Cerebellar nuclear complex (tissue), 1 donor: ENCODE measurements around the gene WIPF1.

Source experiments
- DNase-seq, 2 experiments: peaks; one replicate each; lab custom pipeline; 2025; lab: John Stamatoyannopoulos, UW

Gene WIPF1, protein sequence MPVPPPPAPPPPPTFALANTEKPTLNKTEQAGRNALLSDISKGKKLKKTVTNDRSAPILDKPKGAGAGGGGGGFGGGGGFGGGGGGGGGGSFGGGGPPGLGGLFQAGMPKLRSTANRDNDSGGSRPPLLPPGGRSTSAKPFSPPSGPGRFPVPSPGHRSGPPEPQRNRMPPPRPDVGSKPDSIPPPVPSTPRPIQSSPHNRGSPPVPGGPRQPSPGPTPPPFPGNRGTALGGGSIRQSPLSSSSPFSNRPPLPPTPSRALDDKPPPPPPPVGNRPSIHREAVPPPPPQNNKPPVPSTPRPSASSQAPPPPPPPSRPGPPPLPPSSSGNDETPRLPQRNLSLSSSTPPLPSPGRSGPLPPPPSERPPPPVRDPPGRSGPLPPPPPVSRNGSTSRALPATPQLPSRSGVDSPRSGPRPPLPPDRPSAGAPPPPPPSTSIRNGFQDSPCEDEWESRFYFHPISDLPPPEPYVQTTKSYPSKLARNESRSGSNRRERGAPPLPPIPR

DNA sequence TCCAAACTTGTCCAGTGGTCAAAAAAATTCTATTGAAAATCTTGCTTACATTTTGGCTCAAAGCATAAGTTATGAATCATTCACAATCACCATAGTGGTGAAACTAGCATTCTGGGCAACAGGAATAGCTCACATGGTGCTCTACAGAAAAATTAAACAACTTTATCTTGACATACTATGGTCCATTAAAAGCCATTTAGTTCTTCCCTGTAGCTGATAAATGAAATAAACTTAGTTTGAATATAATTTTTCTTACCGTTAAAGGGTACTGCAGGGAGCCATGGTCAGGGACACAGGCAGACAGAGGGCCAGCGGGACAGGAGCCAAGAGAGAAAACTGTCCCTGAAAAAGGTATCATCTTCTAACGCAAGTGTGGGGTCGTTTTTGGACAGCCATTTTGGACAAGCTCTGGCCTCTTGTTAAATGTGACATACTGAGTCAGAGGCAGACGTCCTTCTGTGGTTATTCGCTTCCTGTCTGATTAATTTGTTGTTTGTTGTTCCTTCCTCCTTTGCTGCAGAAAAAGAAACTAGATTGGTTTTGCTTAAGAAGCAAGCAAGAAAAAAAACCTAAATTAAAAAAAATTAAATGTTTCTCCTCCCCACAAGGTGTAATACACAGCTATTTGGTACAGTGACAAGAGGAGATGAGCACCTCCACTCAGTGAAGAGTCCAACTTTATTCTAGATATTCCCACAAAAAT, at the start of gene WIPF1:
Gene WIPF1, minus strand, starts transcription at position 460 of the 703 bp plus-strand sequence. CDS start 12,231 bp downstream, outside the sequence.
- DNase-seq = no peak

DNA sequence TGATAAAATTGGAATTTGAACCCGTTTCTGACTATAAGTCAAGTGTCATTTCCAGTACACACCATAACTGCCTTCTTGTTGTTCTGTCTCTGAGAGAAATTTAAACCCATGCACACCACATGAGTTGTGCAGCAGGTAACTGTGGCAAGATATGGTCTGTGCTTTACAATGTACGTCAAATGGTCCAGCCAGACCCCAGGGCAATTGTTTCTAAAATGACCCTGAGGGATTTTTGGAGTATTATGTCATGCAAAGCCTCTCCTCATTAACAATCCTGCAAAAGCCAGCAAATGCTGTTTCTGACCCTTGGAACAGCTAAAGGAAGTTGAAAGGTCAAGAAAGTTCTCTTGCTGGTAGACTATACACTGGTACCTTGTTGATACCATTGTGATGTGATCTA, 47.7 kb upstream of the WIPF1 start:
- DNase-seq = no peak

DNA sequence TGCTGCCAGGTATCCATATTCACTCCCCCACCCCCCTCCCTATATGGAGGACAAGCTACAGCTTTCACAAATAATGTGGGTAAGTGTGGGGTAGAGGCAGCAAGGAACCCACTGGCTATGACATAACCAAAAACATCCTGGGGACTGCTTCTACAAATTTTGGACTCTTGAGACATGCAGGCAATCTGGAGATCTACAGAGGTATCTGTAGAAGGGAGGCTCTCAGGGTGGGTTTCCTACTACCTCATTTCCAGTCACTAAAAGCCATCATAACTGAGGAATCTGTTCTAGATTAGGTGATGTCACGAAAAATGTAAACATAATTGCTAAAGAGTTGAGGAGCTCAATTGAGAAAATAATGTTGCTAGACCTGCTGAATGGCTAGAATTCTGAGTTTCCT, 46.8 kb upstream of the WIPF1 start:
- DNase-seq = no peak

DNA sequence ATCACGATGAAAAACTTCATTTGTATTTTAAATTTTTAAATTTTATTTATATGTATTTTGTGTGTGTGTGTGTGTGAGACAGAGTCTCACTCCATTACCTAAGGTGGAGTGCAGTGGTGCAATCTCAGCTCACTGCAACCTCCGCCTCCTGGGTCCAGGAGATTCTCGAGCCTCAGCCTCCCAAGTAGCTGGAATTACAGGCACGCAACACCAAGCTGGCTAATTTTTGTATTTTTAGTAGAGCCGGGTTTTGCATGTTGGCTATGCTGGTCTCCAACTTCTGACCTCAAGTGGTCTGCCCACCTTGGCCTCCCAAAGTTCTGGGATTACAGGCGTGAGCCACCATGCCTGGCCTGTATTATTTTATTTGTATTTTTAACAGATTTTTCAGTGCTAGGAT, 45.8 kb upstream of the WIPF1 start:
- DNase-seq = no peak

DNA sequence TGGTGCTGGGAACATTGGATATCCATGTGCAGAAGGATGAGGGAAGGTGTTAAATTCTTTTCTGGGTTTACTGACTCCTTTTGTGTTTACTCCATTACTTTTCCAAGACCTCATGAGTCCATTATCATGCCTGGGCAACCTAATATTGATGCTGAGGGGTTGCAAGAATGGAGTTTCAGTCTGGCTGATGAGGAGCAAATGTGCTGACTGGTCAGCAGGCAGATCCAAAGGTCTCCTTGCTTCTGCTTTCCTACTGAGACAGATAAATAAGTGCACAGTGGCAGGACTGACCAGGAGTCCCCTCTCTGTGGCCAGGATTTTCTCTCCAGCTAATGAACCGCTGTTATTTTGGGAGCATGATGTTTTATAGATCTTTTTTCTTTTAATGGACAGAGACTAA, 43.6 kb upstream of the WIPF1 start:
- no peak for DNase-seq

DNA sequence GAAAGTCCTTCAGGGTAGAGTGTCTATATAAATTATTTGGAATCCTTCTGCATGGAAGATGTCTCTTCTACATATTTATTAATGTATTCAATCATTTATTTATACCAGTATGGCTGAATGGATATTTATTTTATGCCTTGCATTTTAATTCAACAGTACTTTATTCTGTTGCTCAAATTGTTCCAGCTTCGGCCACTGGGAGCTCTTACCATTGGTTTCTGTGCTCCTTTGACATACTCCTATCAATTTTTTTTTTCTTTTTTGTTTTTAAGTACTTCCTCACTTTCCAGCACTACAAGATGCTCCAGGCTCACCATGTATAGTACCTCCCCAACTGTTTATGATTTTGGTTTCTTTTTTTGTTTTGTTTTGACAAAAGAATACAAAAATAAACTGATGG, 39.4 kb upstream of the WIPF1 start:
- DNase-seq = no peak

DNA sequence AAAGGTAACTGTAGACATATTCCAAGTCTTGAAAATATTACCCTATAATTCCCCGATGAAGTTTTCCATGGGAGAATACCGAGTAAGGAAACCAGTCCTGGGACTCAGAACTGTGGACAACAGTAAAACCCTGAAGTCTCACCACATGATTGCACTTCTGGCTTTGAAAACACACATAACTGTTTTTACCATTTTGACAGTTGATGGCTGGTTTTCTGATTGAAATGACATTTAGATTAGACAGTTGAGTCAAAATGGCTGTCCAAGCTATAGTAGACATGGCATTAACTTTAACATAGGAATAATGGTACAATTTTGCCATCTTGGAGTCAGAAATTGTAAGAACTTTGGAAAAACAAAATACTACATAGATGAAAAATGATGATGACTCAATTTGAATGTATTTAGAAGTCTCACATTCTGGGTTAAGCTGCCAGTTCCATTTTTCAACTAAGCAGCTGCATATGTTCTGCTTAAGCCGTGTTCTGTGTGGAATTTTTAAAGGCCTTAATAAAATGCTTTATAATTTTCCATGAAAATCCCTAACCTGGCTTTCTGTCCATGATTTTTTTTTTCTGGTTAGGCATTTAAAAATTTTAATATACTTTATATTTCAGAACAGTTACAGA, 38.3 kb upstream of the WIPF1 start:
- no peak for DNase-seq

DNA sequence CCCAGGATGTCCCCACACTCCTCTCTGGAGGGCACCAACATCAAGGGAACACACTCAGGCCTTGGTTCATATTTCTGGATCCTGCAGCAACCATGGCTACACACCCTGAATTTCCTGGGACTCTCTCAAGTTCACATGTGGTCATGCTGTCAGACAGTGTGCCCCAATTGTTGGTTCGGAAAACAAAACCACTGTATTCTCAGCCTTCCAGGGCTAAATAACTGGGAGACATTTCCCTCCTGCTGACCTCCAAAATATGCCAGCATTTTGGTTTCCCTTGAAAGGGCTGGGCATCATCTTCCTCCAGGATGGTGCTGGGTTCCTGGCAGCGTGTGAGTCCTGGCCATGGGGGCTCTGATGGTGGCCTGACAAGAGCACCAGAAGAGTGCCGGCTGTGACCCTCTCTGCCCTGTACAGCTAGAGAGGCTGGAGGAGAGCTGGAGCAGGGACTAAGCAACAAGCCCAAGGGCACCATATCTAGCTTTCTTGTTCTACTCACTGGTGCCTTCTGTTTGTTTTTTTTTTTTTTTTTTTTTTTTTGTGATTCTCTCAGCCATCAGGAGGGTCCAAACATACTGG, 37.5 kb upstream of the WIPF1 start:
- no peak for DNase-seq

DNA sequence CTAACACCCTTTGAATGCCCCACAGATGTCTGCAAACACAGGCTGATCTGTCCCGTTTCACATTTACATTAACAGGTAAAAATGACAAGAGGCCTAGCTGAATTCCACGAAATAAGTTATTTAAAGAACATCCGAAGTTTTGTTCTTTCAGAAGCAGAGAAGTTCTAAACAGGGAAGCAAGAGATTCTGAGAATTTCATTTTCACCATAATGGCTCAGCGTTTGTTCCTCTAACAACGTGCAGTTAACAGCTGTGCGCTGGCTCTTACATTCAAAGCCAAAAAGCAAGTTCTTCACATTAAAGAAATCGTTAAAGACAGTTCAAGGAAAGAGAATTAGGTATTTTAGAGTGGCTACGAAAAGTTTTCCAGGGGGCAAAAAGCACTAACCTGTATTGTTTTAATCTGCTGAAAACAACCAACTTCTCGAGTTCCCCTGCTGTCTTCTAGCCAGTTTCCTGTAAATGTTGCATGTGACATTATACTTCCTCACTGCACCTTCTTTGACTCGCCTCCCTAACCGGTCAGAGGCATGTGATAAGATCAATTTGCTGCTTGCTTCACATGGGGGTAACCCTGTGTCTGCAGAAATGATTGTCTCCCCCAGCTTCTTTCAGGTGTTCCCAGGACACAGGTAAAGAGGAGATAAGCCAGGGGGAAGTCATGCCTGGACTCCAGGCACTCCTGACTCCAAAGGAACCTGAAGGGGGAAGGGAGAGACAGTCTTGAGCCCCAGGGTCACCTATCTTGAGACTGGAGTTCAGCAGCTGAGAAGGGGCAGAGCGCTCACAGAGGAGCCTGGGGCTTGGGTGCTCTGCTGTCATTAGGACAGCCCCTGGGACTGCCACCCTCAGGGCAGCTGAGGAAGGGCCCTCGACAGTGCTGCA, 36.8 kb upstream of the WIPF1 start:
- DNase-seq = no peak

DNA sequence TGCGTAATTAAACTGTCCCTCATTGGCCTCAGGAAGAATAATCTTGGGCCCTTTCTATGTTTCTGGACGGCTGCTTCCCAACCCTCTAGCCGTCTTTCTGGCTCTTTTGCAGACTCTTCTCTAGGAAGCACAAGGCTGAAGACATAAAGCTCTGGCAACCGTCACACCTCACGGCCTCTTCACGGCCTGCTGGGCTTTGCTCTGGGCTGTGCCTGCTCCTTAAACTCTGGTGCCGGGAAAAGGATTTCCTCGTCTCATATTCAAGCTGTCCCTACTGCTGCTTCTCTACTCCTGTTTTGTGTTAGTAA, 36.0 kb upstream of the WIPF1 start:
- no peak for DNase-seq

DNA sequence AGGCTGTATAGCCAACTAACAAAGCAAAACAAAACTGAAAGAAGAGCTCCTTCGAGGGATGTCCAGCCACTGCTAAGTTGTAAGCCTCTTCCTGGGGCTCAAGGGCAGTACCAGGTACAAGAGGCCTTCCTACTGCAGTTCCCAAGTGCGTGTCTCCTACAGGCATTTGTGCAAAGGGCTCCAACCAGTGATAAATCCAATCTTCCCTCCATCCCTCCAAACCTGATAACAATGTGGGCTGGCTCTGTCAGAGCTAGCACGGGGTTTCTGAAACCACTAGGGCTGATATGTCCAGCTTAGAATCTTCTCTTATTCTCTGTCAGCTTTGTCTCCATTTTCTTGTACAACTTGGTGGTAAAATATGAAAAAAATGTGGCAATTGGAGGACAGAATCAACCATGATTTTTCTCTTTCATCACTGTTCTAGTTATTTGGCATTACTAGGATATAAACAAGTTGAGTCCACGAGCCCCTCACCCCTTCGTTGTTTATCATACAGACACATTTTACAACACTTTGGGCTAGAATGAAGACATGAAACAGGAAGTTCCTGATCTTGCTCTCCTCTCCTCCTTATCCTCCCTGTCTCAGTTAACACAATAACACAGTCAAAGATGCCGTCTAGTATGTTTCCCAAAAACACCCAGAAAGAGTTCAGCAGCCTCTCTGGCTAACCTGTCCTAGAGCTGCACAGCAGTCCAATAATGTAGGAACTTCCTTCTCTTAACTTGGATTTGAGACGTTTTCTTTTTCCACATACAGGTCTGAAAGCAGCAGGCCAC, 35.4 kb upstream of the WIPF1 start:
- DNase-seq = no peak

DNA sequence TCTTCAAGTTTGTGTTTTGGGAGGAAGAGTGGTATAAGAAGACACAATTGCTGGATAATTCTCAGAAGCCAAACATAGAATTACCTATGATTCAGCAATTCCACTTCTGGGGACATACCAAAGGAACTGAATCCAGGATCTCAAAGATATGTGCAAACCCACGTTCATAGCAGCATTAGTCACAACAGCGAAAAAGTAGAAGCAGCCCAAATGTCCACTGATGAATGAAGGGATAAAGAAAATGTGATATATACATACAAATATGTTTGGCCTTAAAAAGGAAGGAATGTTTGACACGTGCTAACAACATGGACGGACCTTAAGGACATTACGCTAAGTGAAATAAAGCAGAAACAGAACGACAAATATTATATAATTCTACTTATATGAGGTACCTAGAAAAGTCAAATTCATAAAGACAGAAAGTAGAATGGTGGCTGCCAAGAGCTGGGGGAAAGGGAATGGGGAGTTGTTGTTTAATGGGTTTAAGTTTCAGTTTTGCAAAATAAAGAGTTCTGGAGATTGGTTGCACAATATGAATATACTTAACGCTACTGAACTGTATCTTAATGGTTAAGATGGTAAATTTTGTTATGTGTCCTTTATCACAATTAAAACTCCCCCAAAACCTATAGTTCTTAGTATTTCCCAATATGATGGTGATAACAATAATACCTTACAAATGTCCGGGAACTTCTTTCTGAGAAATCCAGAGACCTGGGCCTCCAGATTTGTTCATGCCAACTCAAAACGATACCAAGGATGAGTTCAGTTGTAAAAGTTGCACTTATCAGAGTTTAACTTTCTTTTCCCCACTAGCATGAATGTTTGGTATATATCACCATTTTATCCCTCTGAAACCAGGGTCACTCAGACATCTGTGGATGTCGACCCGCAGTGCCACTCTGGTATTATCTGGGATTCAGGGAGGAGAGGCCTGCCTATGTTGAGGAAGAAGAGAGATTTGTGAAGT, 33.7 kb upstream of the WIPF1 start:
- no peak for DNase-seq

DNA sequence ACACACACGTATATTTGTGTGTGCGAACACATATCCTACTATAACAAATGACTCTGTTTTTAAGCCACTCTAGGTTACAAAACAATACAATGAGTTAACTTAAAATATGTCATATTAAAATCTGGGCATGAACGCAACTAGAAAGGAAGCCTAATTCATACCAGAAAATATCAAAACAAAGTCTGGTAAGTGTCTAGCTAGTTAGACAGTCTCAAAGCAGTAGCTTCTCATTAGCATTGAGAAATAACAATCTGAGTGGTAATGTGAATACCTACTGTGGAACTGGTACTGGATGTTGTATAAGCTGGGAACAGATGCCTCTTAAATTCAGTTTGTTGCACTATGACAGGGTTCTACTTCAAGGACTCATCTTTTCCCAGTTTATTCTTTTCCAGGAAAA, 32.5 kb upstream of the WIPF1 start:
- no peak for DNase-seq

DNA sequence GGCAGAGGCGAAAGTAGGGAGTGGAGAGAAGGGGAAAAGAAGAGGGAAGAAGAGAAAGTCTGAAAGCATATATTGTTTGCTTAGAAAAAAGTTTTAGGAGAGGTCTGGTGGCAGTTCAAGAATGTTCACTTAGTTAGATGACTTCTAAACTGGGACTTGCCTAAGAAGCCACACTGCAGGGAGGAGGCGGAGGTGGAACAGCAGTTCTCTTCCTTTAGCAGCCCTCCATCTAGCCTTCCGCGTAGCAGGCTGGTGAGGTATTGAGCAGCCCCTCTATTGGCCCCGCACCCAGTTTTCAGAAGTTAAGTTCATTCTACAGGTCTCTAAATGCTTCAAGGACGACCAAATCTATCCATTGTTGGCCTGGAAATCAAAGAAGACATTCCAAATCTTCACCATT, 31.9 kb upstream of the WIPF1 start:
- no peak for DNase-seq

DNA sequence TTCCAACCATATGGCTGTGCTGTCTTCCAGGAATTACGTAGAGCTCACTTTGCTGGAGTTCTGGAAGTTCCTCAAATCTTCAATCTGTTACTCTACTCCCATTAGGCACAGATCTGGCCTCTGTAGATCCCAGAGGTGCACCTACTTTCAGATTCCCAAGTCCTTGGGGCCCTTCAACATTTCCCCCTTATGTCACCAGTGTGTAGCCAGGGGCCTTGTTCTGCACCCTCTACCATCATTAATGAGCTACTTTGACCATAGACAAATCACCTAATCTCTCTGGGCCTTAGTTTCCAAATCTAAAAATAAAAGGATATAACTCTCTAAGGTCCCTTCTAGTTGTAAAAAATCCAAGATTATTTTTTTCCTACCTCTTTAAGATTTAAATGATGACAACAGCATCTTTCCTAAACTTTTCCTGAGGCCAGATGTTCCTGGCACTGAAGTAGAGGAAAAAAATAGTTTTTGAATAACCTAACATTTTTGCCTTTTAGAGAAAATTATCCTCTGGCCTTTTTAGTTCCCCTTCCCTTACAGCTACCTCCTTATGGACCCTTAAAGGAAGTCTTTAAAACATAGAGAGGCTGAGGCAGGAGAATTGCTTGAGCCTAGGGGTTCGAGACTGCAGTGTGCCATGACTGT, 31.0 kb upstream of the WIPF1 start:
- no peak for DNase-seq

DNA sequence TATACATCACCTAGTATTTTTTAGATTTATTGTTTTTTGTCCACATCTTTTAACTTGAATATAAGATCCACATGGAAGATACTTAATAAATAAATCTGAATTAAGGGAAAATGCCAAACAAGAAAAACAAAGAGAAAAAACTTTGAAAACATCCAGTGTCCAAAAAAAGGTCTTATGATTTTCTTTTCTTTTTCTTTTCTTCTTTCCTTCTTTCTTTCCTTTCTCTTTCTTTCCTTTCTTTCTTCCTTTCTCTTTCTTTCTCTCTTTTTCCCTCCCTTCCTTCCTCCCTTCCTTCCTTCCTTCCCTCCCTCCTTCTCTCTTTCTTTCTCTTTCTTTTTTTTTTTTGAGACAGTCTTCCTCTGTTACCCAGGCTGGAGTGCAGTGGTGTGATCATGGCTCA, 29.6 kb upstream of the WIPF1 start:
- no peak for DNase-seq

DNA sequence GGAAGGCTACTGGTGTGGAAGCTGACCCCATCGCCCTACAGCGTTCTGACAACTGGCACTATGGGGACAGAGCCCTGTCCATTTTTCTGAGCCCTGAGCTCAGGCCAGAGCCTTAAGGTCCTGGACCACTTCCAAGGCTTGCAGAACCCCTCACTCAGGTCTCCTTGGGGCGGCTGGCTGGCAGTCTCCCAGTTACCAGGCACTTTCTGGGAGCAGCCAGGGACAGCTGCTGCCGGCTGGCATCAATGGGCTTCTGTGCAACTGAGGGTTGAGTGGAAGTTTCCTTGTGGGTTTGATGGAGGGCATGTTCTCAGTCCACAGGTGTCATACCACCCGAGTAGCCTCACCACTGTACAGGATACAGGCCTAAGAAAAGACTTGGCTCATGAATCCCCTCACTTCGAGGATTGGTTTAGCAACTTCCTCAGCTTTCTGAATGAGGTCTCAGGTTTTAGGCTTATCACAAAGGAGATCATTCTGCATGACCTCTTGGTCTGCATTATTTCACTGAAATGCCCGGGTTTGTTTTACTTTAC, 27.4 kb upstream of the WIPF1 start:
- no peak for DNase-seq

DNA sequence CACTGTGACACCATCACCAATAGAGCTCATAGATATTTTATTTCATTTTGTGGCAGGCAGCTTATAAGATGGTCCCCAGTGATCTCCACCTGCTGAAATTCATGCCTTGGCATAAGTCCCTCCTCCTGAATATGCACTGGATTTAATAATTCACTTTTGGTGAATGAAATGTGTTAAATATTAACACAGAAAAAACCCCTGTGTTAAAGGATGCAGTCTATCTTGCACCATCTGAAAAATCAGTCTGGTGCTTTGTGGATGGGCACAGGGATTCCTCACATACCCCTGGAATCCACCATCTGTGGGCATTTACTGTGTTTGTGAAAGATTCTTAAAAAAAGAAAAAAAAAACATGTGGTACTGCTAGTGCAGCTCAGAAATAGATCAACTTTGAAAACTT, 26.1 kb upstream of the WIPF1 start:
- DNase-seq = no peak

DNA sequence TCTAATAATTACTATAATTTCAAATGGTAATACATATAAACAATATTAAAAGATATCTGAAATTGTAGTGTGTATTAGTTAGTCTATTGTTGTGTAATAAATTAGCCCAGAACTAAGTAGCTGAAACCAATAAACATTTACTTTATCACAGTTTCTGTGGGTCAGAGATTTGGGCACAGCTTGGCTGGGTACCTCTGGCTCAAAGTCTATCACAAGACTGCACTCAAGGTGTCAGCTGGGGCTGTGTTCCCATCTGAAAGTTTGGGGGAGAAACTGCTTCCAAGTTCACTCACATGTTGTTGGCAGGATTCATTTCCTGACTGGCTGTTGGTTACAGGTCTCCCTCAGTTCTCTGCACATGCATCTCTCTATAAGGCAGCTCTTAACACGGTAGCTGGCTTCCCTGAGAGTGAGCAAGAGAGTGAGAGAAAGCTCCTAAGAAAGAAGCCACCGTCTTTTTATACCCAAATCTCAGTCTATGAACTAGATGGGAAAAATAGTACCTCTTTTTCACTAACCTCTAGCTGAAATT, 25.6 kb upstream of the WIPF1 start:
- no peak for DNase-seq
